Measurements from ENCODE around the gene SPACA7. TPM values are rescaled to one million over a fixed set of nuclear protein-coding genes. Genes with fewer than 3 reads are reported as not detected.

The SPACA7 gene
- total and polyA plus RNA-seq, 9 of the 15 experiments (the other 6 are each of a cell fraction or from before 2014, with no cell fraction given) = not detected

DNA sequence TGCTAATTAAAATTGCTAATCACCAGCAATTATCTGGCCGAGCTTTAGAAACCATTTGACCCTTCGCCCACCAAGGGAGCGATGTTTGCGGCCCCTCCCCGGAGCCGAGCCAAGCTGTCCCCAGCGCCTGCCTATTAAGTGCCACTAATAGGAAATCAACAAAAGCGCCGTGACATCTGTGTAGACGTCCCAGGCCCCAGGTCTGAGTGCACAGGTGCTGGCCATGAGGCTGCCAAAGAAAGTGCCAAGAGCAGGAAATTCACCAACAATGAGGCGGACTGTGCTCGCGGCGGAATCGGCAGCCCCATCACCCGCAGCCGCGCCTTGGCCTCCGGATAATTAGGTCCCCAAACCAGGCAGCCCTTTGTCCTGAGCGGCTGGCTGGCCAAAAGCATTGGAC, 44.5 kb upstream of the SPACA7 start:
- no peaks in the 10 kb centered on the region for H3K36me3 ChIP-seq (ENCODE audit: control insufficient read depth, insufficient read depth, low read length)
- ChIA-PET CTCF (ENCODE audit: low intra/inter-chr PET ratio) (no interaction called here), POLR2A (no interaction called here)
- no peak overlapping the region for H3K4me3 ChIP-seq
- H3K9me3 ChIP-seq (replicated peaks; ENCODE audit: control insufficient read depth, insufficient read depth, low read depth, low read length) = no peaks in the 10 kb centered on the region
- H3K9ac ChIP-seq (ENCODE audit: insufficient read depth in 1 of 2, low read depth in 2 of 2, low read length in 2 of 2) = no peak overlapping the region
- no peaks in the 10 kb centered on the region for H3K9me1 ChIP-seq (ENCODE audit: control insufficient read depth, insufficient read depth, low read length)
- WGBS (ENCODE audit: insufficient coverage, low coverage, missing lambda C conversion rate) = 4% methylated on average over 16 of the region's 20 CpGs
- H3K4me2 ChIP-seq (ENCODE audit: insufficient read depth, low read length) = no peak overlapping the region
- FAIRE-seq = no peak
- intact Hi-C loops (cut with micrococcal nuclease) (loop anchor here (10.0 kb wide), 1 partner anchor 267 kb away; the partner anchor contains the start of gene SOX1), in situ Hi-C loops (cut with MboI) (no loop called here)
- TF ChIP-seq FUS (optimal IDR thresholded peaks at IDR 0.05; ENCODE audit: low read depth, low read length) (no peak), ZNF224 (CRISPR knock-in tag; IDR thresholded peaks at IDR 0.05) (no peak)
- TF ChIP-seq, protein P1, sequence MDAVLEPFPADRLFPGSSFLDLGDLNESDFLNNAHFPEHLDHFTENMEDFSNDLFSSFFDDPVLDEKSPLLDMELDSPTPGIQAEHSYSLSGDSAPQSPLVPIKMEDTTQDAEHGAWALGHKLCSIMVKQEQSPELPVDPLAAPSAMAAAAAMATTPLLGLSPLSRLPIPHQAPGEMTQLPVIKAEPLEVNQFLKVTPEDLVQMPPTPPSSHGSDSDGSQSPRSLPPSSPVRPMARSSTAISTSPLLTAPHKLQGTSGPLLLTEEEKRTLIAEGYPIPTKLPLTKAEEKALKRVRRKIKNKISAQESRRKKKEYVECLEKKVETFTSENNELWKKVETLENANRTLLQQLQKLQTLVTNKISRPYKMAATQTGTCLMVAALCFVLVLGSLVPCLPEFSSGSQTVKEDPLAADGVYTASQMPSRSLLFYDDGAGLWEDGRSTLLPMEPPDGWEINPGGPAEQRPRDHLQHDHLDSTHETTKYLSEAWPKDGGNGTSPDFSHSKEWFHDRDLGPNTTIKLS (IDR thresholded peaks at IDR 0.05; ENCODE audit: borderline replicate concordance, low read depth) = no peak
- no peaks in the 10 kb centered on the region for H4K20me1 ChIP-seq (replicated peaks; ENCODE audit: control insufficient read depth, insufficient read depth, low read length)
- peaks cover 5 to 38% of the 10 kb centered on the region in 2 experiments; a peak in 3 of 5 replicates for H3K27me3 ChIP-seq (ENCODE audit: control insufficient read depth in 2 of 2, insufficient read depth in 2 of 2, low read length in 2 of 2)
- no peak overlapping the region for H2AFZ ChIP-seq (ENCODE audit: low read depth, low read length)
- peaks cover 0 to 4% of the 10 kb centered on the region in 2 experiments; a peak in 1 of 5 replicates for H3K4me1 ChIP-seq (replicated peaks in 1 of 2; ENCODE audit: control insufficient read depth in 2 of 2, insufficient read depth in 2 of 2, low read length in 2 of 2)
- H3K79me2 ChIP-seq (ENCODE audit: control insufficient read depth, insufficient read depth, low read length) = no peaks in the 10 kb centered on the region
- DNase-seq (ENCODE audit: extremely low read depth in 1 of 4, low spot score in 3 of 4) = no peak
- BruUV-seq (replicated peaks) = no TSS peak
- H3K27ac ChIP-seq (ENCODE audit: extremely low read depth, low read depth, low read length) = no peak overlapping the region
- ATAC-seq = no peak

DNA sequence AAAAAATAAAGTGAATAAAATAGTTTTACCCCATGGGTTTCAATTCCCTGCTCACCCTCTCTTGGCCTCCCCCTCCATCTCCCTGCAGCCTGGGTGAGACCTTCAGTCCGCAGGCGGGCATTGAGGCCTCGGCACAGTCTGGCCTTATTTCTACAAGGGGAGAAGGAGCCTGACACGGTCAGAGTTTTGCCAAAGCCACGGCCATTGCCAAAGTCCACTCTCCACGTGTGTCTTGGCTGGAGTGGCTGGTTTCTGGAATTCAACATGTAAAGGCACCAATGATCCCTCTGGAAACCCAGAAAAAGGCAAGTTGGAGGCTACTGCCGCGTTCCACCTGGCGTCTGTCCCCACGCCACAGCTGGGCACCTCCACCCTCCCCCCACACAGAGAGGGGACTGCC, 43.4 kb upstream of the SPACA7 start:
- Histone ChIP-seq H4K20me1 (replicated peaks; ENCODE audit: control insufficient read depth, insufficient read depth, low read length) (no peaks in the 10 kb centered on the region), H3K9me1 (ENCODE audit: control insufficient read depth, insufficient read depth, low read length) (no peaks in the 10 kb centered on the region), H3K9me3 (replicated peaks; ENCODE audit: control insufficient read depth, insufficient read depth, low read depth, low read length) (no peaks in the 10 kb centered on the region), H3K4me3 (no peak overlapping the region), H3K27ac (ENCODE audit: extremely low read depth, low read depth, low read length) (no peak overlapping the region), H3K27me3 (ENCODE audit: control insufficient read depth in 2 of 2, insufficient read depth in 2 of 2, low read length in 2 of 2) (peaks cover 5 to 36% of the 10 kb centered on the region in 2 experiments; a peak in 3 of 5 replicates), H3K4me1 (replicated peaks in 1 of 2; ENCODE audit: control insufficient read depth in 2 of 2, insufficient read depth in 2 of 2, low read length in 2 of 2) (peaks cover 0 to 4% of the 10 kb centered on the region in 2 experiments; a peak in 1 of 5 replicates), H3K9ac (ENCODE audit: insufficient read depth in 1 of 2, low read depth in 2 of 2, low read length in 2 of 2) (no peak overlapping the region), H3K79me2 (ENCODE audit: control insufficient read depth, insufficient read depth, low read length) (no peaks in the 10 kb centered on the region), H2AFZ (ENCODE audit: low read depth, low read length) (no peak overlapping the region), H3K4me2 (ENCODE audit: insufficient read depth, low read length) (no peak overlapping the region), H3K36me3 (ENCODE audit: control insufficient read depth, insufficient read depth, low read length) (no peaks in the 10 kb centered on the region)
- no peak for ATAC-seq
- ChIA-PET POLR2A (no interaction called here), CTCF (ENCODE audit: low intra/inter-chr PET ratio) (no interaction called here)
- intact Hi-C loops (cut with micrococcal nuclease) (loop anchor here (10.0 kb wide), 1 partner anchor 268 kb away; the partner anchor contains the start of gene SOX1), in situ Hi-C loops (cut with MboI) (no loop called here)
- FAIRE-seq = no peak
- BruUV-seq (replicated peaks) = no TSS peak
- no peak for DNase-seq (ENCODE audit: extremely low read depth in 1 of 4, low spot score in 3 of 4)
- WGBS (ENCODE audit: insufficient coverage, low coverage, missing lambda C conversion rate) = 0% methylated on average over 8 of the region's 10 CpGs
- TF ChIP-seq ZNF217 (CRISPR knock-in tag; IDR thresholded peaks at IDR 0.05) (no peak), CBX8 (IDR thresholded peaks at IDR 0.05; ENCODE audit: borderline replicate concordance, extremely low read depth, low read depth, low read length, poor library complexity, severe bottlenecking) (no peak), ERF (CRISPR knock-in tag; IDR thresholded peaks at IDR 0.05) (no peak), NR1H2 (CRISPR knock-in tag; IDR thresholded peaks at IDR 0.05) (no peak), BCL6 (CRISPR knock-in tag; IDR thresholded peaks at IDR 0.05) (no peak), ZNF174 (CRISPR knock-in tag; IDR thresholded peaks at IDR 0.05) (no peak), SRF (CRISPR knock-in tag; IDR thresholded peaks at IDR 0.05) (no peak), RBM14 (IDR thresholded peaks at IDR 0.05; ENCODE audit: borderline replicate concordance, insufficient read depth, low read depth, low read length) (no peak), IRF2 (CRISPR knock-in tag; IDR thresholded peaks at IDR 0.05) (no peak), PHF20 (IDR thresholded peaks at IDR 0.05; ENCODE audit: partially characterized antibody) (no peak), TGIF2 (CRISPR knock-in tag; IDR thresholded peaks at IDR 0.05) (no peak)

All from K562 (cell line).